Stimulated activated CD4-positive, alpha-beta T cell treated with anti-CD3 and anti-CD28 coated beads, Interleukin-12 subunit alpha, Interleukin-12 subunit beta, amount 100 ng/mL, for 4 hours (primary cell): ENCODE results near the gene POC5.
A peak's percentile ranks its signal among the peaks of the same experiment; 100 is the strongest.
"Not testable (repeated sequence)": the region's sequence is repeated elsewhere in the genome, so short reads cannot be mapped to it uniquely, and the experiment has no call there.

ENCODE experiments used
- DNase-seq: peaks from one replicate; pipeline ENCODE4 v3.0.0-alpha.2; 2020

POC5 gene

DNA sequence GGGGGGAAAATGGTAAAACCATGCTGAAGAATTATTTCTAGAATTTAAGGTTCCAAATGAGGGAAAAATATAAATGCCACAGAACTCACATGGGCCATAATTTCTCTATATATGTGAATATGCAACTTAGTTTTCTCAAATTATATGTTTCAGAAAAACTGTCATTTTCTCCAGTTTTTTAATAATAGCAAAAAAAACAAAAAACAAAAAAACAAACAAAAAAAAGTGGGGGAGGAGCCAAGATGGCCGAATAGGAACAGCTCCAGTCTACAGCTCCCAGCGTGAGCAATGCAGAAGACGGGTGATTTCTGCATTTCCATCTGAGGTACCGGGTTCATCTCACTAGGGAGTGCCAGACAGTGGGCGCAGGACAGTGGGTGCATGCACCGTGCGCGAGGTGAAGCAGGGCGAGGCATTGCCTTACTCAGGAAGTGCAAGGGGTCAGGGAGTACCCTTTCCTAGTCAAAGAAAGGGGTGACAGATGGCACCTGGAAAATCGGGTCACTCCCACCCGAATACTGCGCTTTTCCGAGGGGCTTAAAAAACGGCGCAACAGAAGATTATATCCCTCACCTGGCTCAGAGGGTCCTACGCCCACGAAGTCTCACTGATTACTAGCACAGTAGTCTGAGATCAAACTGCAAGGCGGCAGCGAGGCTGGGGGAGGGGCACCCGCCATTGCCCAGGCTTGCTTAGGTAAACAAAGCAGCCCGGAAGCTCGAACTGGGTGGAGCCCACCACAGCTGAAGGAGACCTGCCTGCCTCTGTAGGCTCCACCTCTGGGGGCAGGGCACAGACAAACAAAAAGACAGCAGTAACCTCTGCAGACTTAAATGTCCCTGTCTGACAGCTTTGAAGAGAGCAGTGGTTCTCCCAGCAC lies 21.5 kb downstream of the POC5 start:
- DNase-seq, result not testable (repeated sequence)

- DNase-seq, result no peak
Observed at GRCh38 chr5:75694781-75695180, 22.5 kb downstream of the POC5 start.

- no peak for DNase-seq
Observed at GRCh38 chr5:75690669-75691068, 26.6 kb downstream of the POC5 start.

- no peak for DNase-seq
Observed at GRCh38 chr5:75686480-75686879, 30.8 kb downstream of the POC5 start.

DNA sequence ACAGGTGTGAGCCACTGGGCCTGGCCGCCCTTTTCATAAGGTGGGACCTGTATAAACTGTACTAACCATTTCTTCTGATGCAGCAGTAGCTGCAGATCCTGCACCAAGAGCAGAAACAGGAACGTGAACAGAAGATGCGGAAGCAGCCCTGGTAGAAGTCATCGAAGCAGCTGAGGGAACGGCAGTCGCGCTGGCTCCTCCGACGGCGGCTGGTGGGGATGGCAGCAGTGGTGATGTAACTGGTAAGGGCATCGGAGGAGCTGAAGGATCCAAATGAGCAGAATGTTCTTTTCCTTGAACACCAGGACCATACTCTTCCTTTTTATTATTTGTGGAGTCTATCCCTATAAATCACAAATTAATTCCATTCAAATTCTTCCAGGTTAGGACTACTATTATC lies 32.1 kb downstream of the POC5 start:
- no peak for DNase-seq

DNA sequence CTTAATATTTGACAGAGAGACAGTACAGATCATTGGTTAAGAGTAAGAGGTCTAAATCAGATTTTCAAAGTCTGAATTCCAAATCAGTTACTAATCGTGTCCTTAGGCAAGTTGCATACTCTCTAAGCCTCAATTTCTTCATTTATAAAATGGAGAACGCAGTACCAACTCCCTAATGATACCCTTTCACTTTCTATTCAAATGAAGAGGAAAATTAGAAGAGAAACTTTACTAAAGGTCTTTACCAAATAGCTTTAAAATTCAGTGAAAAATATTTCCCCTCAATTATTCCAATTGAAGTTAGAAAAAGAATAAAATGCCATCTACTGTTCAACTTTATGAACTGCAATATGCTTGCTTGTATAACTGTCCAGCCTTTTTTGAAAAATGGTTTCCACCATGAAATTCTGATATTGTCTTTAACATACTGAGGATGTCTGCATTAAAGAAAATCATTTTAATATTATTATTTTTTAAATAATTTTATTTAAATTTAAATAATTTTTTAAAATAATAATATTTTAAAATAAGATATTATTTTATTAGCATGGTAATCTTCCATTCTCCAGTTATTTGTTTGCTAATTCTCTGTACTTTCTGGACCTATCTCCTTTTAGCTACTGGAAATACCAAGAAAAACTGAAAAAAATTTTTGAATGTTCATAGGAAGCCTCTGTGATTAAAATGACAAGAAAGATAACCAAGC lies 36.0 kb downstream of the POC5 start:
- DNase-seq, result no peak

GRCh38 chr5:75678155-75678554 lies 39.1 kb downstream of the POC5 start:
- DNase-seq, result no peak

GRCh38 chr5:75677607-75678006 lies 39.6 kb downstream of the POC5 start:
- DNase-seq, result no peak

GRCh38 chr5:75675783-75676182 lies 41.5 kb downstream of the POC5 start:
- DNase-seq, result no peak

GRCh38 chr5:75672616-75673015 lies 44.6 kb downstream of the POC5 start:
- no peak for DNase-seq

GRCh38 chr5:75671506-75671905 lies 45.7 kb downstream of the POC5 start:
- DNase-seq, result no peak

- no peak for DNase-seq
Observed at GRCh38 chr5:75670577-75670976, 46.7 kb downstream of the POC5 start.

- DNase-seq, result peak; percentile 13
Observed at GRCh38 chr5:75668977-75669689, 48.1 kb downstream of the POC5 start.

GRCh38 chr5:75668445-75668844 lies 48.8 kb downstream of the POC5 start:
- no peak for DNase-seq

GRCh38 chr5:75667586-75667985 lies 49.7 kb downstream of the POC5 start:
- no peak for DNase-seq

DNA sequence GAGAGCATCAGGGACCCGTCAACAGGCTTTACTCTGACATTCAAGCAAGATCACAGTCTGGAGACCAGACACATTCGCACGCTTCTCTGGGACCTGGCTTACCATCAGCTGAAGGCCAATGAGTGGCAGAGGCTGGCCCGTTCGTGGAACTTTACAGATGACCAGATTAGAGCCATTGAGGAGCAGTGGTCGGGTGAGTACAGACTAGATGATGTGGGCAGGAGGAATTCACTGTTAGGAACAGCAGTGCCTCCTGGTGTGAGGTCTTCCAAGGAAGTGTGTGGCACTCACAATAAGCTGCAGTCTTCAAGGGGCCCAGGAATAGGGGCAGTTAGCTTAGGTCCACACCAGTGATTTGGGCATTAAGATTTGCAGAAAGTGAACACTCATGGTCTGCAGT lies 50.4 kb downstream of the POC5 start:
- no peak for DNase-seq

- DNase-seq, result no peak
Observed at GRCh38 chr5:75664979-75665378, 52.3 kb downstream of the POC5 start.

- DNase-seq, result no peak
Observed at GRCh38 chr5:75663579-75664284, 53.5 kb downstream of the POC5 start.

DNA sequence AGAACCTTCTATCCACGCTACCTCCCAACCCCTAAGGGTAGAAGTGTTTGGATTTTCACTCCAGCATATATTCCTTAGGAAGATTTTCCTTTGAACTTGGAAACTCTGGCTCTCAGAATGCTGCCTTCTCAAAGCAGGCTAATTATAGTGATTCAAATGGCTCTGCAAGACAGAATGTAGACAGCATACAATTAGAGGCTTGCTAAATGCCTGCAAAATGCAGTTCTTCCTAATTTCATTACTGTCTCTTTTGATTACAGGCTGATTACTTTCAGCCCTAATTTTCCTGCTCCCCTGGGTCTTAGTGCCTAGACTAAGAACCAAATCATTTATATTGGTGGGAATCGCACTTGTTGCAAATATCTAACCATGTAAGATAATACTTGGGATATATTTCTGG lies 55.2 kb downstream of the POC5 start:
- no peak for DNase-seq

DNA sequence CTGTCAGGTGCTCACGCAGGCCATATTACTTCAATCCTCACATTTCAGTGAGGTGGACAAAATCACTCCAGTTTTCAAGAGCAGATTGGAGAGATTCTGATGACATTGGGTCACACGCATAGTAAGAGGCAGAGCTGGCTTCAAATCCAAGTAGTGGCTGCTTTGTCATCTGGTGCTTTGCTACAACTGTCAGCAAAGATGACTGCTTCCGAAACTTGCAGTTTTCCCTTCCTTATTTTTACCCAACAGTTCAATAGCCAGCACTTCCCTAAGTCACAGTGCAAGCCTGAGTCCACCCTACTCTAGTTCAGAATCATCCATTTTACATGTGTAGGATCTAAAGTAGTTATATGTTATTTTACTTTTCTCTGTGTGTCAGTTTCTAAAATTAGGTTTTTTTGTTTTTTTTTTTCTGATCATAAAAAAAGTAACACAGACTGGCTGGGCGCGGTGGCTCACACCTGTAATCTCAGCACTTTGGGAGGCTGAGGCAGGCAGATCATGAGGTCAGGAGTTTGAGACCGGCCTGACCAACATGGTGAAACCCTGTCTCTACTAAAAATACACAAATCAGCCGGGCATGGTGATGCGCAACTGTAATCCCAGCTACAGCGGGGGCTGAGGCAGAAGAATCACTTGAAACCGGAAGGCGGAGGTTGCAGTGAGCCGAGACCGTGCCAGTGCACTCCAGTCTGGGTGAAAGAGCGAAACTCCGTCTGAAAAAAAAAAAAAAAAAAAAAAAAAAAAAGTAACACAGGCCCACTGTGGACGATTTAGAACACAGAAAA lies 56.4 kb downstream of the POC5 start:
- no peak for DNase-seq

- DNase-seq, result no peak
Observed at GRCh38 chr5:75659791-75660450, 57.3 kb downstream of the POC5 start.
